ENCODE measurements around the gene ERVFRD-1.

- TF ChIP-seq POLR2A (IDR thresholded peaks at IDR 0.05; ENCODE audit: low read depth, low read length) (no peak), POLR2AphosphoS5 (IDR thresholded peaks at IDR 0.05; ENCODE audit: low read depth, low read length) (no peak)
Measured at GRCh38 chr6:11062083-11062482, 49.4 kb downstream of the ERVFRD-1 start.

Measured in GM12891 (cell line).